Globus pallidus (tissue), 1 donor: ENCODE measurements around the gene CLCNKA.
"Not testable (repeated sequence)": the region's sequence is repeated elsewhere in the genome, so short reads cannot be mapped to it uniquely, and the experiment has no call there.

ENCODE experiments used
- DNase-seq: peaks from one replicate; pipeline ENCODE4 v3.0.0-alpha.2; 2015; ENCODE audit warnings: low spot score

The CLCNKA gene

DNA sequence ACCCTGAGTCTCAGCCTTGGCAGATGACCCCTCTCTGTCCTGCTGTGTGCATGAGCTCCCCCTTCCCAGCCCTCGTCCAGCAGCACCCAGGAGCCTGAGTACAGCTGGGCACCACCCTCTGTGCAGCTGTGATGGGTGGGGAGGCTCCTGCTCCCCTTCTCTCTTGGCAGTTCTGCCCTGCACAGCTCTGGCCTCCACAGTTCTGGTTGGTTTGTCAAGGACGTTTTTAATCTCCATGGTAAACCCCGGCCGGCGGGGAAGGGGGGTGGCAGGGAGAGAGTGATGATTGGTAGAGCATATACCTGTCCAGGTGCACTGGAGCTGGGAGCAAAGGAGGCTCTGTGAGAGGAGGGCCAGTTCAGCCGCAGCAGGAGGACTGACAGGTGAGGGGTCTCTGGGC is at the start of gene CLCNKA:
TSS of gene CLCNKA (plus strand) at position 356 of the 400 bp plus-strand sequence. CDS start 584 bp downstream, outside the sequence.
- DNase-seq = no peak

- DNase-seq = no peak
Observed at GRCh38 chr1:15972409-15972808, 49.4 kb upstream of the CLCNKA start.

DNA sequence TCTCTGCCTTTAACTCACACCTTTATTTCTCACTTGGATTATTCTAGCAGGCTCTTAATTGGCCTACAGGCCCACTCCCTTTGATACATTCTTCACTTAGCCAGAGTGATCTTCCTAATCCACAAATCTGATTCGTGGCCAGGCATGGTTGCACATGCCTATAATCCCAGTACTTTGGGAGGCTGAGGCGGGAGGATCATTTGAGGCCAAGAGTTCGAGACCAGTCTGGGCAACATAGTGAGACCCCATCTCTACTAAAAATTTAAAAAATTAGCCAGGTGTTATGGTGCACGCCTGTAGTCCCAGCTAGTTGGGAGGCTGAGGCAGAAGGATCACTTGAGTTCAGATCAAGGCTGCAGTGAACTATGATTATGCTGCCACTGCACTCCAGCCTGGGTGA is 48.1 kb upstream of the CLCNKA start:
- DNase-seq = no peak

DNA sequence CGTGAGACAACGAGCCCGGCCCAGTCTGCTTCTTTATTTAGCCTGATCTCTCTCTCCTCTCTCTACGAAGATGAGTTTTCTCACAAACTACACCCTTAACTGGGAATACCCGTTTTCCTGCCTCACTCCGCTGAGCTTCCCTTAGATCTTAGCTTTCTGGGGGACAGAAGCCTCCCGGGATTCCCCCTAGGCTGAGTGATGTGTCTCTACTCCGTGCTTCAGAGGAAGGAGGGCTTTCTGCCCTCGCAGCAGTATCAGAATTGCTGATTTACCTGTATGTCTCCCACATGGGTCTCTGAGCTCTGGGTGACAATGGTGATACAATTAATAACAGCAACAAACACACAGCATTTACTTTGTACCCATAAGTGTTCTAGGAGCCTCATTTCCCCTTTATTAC is 47.0 kb upstream of the CLCNKA start:
- DNase-seq = no peak

GRCh38 chr1:15975358-15975804 is 46.5 kb upstream of the CLCNKA start:
- DNase-seq = peak; percentile 73

DNA sequence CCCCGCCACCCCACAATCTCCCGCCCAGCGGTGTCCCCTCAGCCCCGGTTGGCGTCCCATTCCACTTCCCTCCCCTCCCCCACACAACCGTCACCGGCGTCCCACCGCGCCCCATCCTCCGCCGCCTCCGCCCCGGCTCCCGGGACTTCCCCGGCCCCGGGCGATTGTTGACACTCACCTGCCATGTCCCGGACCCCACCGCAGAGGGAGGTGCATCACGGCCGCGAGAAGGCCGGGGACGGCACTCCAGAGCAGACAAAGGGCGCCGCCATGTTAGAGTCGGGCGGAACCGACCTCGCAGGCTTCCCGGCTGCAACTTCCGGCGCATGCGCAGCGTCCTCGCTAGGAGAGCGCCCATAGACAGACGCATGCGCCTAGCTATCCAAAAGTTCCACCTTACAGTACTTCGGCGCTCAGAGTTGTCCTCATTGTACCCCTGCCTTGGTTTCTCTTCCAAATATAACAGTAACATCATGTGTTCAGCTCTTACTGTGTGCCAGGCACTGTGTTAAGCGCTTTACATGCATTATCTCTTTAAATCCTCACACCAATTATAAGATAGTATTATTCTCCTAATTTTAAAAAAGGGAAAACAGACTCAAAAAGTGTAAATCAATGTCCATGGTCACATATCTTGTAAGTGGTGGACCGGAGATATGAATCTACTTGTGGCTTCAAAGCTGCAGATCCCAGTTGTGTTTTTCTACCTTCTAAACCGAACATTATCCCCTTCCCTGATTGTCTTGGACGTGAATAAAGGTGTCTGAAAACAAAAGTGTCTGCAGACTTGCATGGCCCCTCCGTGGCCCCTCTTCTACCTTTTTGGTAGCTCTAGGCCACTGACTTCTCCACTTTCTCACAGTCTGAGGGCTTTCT is 45.8 kb upstream of the CLCNKA start, which contains the start of gene ZBTB17:
TSS of gene ZBTB17 (minus strand) at position 297 of the 876 bp plus-strand sequence. CDS start 27,606 bp downstream, outside the sequence.
- peak; percentile 91 for DNase-seq

DNA sequence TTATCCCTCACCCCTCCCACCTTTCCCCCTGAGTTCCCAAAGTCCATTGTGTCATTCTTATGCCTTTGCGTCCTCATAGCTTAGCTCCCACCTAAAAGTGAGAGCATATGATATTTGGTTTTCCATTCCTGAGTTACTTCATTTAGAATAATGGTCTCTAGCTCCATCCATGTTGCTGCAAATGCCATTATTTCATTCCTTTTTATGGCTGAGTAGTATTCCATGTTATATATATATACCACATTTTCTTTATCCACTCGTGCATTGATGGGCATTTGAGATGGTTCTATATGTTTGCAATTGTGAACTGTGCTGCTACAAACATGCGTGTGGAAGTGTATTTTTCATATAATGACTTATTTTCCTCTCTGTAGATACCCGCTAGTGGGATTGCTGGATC is 43.9 kb upstream of the CLCNKA start:
- not testable (repeated sequence) for DNase-seq

GRCh38 chr1:15981679-15982078 is 40.2 kb upstream of the CLCNKA start:
- DNase-seq = no peak

- DNase-seq = no peak
Observed at GRCh38 chr1:15983275-15983674, 38.6 kb upstream of the CLCNKA start.

DNA sequence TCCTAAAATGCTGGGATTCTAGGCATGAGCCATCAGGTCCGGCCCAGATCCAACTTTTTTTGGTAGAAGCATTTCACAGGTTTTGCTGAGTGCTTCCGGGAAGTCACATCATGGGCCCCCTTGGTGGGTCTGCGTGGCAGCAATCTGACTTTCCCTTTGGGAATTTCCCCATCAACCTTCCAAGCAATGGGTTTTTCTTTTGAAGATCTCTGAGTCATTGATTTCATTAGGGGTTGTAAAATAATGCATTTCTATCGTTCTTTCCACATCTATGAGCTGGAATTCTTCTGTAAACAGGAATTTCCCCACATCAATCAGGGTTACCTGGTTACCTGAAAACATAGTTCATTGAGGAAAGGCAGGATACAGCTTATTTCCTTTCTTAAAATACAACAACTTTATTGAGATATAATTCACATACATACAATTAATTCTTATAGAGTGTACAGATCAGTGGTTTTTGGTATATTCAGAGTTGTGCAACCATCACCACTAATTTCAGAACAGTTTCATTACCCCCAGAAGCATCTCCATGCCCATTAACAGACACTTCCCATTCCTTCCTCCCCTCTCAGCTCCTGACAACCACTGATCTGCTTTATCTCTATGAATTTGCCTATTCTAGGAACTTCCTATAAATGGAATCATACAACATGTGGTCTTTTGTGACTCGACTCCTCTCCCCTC is 36.1 kb upstream of the CLCNKA start:
- no peak for DNase-seq

GRCh38 chr1:15988856-15989736 is 32.7 kb upstream of the CLCNKA start:
- DNase-seq = no peak

GRCh38 chr1:15989776-15990175 is 32.1 kb upstream of the CLCNKA start:
- no peak for DNase-seq

GRCh38 chr1:15991427-15992186 is 30.2 kb upstream of the CLCNKA start:
- DNase-seq = no peak

DNA sequence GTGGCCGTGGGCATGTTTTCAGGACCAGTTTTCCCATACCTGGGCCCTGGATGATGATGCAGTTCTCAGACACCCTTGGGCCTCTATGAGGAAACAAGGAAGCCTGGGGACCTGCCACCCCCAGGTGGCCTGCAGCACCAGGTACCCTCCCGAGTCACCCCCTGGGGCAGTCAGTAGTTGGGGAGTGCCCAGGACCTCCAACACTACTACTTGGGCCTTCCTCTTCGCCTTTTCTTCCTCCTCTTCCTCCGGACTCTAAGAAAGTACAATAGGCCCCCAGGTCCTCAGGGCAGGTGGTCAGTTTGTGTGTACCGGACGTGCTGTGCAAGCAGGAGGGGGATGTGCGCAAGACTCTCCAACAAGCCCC is 29.7 kb upstream of the CLCNKA start:
- DNase-seq = no peak

DNA sequence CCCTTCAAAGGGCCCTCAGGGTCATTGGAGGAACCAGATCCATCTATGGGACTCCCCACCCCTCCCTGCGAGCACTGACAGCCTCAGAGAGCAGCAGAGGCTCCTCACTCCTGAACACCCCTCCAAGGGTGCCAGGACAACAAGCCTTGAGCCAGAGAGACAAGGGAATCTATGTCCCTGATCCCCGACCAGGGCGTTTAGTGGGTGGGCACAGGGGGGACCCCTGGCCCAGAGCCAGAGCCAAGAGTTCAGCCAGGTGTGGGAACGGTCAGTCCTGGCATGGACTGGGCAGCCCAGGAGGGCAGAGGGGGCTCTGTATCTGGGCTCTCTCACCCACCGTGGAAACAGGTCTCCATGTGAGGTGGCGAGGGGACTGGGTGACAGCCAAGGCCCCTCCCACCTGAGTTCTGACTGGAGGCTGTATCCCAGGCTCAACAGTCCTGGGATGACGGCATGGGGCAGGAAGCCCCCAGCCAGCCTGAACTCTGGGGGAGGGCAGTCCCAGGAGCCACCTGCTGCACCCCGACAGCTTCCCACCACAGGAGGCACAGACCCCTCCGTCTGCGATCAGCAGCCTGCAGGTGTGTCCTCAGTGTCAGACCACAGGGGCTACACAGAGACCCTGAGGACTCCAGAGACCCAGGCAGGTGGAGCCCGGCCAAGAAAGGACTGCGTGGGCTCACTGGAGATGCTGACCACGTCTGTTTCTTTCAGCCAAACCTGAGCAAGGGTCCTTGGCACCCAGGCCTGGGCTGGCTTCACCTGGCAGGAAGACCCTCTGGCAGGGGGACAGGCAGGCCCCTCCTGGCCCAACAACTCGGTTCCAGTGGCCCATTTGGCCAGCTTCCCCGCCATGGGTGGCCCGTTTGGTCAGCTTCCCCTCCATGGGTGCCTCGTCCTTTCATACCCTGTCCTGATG is 29.0 kb upstream of the CLCNKA start:
- DNase-seq = no peak

DNA sequence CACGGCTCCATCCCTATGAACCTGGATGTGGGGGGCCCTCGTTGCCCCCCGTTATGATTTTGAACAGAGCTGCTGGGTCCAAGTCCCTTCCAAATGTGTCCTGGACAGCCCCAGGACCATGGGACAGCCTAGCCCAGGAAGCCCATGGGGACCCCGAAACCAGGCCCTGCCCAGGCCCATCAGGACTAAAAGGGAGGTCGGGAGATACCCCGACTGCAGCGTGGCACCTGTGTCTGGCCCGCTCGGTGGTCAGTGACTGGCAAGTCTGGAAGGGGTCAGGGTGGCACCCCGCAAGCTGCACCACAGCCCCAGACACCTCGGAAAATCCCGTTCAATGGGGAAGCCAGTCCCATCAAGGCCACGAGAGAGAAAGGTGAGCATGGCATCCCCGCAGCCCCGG is 28.2 kb upstream of the CLCNKA start:
- no peak for DNase-seq

- no peak for DNase-seq
Observed at GRCh38 chr1:15994081-15994480, 27.8 kb upstream of the CLCNKA start.

DNA sequence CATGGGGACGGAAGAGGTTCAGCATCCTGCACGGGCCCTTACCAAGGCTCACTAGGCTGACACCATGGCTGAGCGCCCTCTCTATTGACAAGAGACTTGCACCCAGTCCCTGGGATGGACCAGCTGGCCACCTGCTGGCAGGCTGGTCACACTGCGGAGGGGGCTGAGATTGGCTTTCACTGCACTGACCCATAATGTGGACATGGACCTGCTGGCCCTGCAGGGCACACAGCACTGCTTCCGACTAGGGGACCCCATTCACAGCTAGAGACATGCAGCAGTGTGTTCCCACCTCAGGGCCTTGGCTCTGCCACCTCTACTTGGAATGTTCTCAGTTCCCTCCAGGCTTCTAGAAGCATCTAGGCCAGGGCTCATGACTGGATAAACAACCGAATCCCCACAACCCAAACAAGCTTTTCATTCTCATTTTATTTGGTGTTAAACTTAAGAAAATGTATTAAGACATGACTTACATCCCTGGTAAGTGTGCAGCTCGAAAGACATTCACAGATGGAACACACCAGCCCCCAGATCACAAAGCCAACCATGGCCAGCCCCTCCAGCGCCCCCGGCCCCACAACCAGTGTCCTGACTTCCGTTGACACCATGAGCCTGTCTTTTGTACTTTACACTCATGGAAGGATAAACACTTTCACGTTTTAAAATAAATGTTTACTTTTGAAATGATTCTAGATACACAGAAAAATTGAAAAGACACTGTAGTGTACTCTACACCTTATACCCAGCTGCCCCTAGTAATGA is 27.1 kb upstream of the CLCNKA start:
- peak; percentile 80 for DNase-seq

- no peak for DNase-seq
Observed at GRCh38 chr1:15997076-15997585, 24.7 kb upstream of the CLCNKA start.
